Bone marrow (tissue), 2 donors: ENCODE results near the gene PARVB.
"Not testable (repeated sequence)": the region's sequence is repeated elsewhere in the genome, so short reads cannot be mapped to it uniquely, and the experiment has no call there.

Experiments
- DNase-seq, 2 donors: peaks; one replicate each; lab custom pipeline; 2025; lab: John Stamatoyannopoulos, UW

Gene PARVB

DNA sequence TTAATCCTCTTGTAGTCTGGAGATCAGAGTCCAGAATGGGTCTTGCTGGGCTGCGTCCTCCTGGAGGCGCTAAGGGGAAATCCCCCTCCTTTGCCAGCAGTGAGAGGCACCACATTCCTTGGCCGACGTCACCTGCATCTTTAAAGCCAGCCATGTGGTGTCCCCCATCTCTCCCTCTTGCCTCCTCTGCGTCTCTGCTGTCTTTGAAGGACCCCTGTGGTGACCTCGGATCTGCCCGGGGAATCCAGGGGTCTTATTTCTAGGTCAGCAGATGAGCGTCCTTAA, 27.2 kb upstream of the PARVB start:
- no peak for DNase-seq

GRCh38 chr22:43998679-43999264, 25.3 kb upstream of the PARVB start:
- no peak for DNase-seq

- no peak for DNase-seq
Measured at GRCh38 chr22:43999378-43999777, 24.7 kb upstream of the PARVB start.

- no peak for DNase-seq
Measured at GRCh38 chr22:44000123-44000522, 24.0 kb upstream of the PARVB start.

DNA sequence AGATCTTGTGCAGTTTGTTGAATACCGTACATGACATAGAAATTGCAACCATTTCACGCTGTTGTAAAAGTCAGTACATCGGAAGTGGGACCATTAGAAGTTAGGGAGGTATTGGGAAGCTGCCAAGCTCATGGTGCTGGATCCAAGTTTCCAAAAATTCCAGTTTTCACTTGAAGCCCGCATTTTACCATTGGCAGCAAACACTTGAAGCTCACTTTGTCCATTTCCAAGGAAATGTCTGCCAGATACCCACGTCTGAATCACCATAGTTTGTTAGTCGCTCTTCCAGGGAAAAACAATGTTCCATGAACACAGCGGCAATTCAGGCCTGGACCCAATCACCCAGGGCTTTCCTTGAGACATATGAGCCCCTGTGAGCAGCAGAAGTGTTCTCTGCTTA, 22.6 kb upstream of the PARVB start:
- DNase-seq: no peak

DNA sequence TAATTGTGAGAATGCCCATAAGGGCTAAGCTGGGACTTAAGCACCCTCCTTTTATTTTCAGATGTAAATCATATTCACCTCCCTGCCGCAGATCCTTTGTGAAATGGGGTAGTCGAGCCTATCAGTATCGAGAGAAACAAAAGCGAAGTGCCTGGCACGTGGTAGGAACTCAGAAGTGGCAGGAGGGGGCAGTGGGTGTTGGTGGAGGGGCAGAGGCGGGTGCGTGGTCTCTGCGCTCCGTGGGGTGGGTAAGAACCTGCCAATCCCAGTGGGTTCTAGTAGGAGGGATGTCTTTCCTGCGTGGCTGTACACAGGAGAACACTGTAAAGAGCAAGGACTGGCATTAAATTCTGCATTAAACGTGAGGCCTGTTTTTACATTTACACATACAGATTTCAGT, 21.8 kb upstream of the PARVB start:
- no peak for DNase-seq

- no peak for DNase-seq
Measured at GRCh38 chr22:44002997-44003396, 21.1 kb upstream of the PARVB start.

DNA sequence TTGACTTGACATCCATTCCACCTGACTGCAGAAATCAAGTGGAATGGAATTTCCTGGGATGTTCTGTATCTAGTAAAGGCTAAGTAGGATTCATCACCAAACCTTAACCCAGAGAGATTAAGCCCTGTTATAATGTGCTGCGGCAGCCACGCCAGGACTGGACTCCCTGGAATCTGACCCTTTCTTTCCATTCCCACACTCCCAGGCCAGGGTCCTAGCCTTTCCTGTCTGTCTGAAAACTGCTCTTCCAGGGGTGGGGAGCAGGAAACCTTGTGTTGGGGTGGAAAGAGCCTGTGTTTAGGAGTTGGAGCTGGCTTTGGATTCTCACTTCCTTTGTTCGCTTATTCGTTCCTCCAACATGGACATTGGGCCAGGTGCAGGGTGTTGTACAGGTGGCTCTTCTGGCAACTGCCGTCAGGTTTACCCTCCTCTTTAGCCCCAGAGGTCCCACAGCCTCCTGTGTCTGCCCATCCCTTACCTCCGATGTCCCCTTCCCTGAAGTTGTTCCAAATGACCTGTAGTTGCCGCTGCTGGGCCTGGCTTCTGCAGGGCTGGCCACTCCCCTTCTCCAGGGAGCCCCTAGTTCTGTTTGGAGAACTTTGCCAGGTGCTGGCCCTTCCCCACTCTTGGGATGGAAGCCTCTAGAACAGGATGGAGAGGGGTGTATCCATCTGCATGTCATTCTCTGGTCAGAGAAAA, 20.5 kb upstream of the PARVB start:
- no peak for DNase-seq

DNA sequence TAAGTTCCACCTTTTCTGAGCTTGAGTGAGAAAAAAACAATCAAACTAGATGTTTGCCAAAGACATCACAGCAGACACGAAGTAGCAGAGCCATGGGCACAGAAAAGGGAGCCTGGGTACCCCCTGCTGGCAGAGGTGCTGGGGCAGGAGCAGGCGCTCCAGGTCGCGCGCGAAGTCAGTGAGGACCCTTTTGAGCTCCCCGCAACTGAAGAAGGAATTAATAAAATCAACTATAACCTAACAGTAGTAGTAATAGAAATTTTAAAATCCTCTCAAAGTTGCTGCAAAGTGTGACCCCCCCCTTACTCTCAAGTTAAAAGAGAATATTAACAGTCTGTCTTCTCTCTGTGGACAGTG, 20.0 kb upstream of the PARVB start:
- DNase-seq: no peak

GRCh38 chr22:44005524-44005923, 18.6 kb upstream of the PARVB start:
- no peak for DNase-seq

GRCh38 chr22:44012162-44012561, 11.9 kb upstream of the PARVB start:
- DNase-seq: no peak

- no peak for DNase-seq
Measured at GRCh38 chr22:44012591-44012990, 11.5 kb upstream of the PARVB start.

GRCh38 chr22:44014241-44014640, 9.9 kb upstream of the PARVB start:
- DNase-seq: no peak

- DNase-seq: not testable (repeated sequence)
Measured at GRCh38 chr22:44016586-44016985, 7.5 kb upstream of the PARVB start.

DNA sequence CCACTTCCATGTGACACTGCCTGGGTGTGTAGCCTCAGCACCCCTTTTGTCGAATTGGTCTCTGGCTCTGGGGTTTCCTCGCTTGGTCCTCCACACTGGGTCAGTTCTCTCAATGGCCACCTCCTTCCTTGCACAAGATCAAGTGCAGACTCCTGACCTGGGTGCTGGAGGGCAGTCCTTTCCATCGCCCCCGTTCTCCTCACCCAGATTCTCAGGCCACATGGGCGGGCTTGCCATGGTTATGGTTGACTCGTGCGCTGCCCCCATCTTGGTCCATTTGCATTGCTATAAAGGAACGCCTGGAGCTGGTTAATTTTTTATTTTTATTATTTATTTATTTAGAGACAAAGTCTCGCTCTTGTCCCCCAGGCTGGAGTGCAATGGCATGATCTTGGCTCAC, 5.5 kb upstream of the PARVB start:
- no peak for DNase-seq

DNA sequence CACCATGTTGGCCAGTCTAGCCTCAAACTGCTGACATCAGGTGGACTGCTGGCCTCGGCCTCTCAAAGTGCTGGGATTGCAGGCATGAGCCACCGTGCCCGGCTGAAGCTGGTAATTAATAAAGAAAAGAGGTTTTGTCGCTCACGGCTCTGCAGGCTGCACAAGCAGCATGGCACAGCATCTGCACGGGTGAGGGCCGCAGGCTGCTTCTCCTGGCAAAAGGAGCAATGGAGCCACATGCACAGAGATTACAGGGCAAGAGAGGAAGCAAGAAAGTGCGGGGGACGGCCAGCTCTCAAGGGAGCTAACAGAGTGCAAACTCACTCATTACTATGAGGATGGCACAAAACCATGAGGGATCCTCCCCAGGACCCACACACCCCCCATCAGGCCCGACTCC, 4.7 kb upstream of the PARVB start:
- DNase-seq: no peak

- no peak for DNase-seq
Measured at GRCh38 chr22:44019846-44020245, 4.3 kb upstream of the PARVB start.

DNA sequence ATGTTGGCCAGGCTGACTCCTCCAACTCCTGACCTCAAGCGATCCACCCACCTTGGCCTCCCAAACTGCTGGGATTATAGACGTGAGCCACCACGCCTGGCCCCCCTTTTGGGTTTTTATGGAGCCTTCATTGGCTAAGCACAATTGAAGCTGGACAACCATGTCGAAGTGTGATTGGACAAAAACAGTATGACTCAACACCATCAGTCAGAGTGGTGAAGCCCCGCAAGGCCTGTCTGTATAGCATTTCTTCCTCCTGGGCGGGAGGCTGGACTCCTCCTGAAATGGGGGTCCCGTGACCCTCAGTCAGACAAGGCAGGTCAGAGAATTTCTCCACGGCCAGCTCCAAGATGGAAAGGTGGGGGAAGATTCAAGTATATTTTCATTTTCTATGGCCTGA, 3.1 kb upstream of the PARVB start:
- no peak for DNase-seq

GRCh38 chr22:44023404-44024287, 456 bp upstream of the PARVB start:
- peak in 1 of 2 donors; percentile 27 for DNase-seq

- peak in 1 of 2 donors; percentile 20 for DNase-seq
Measured at GRCh38 chr22:44025171-44026065, 1.3 kb downstream of the PARVB start.

DNA sequence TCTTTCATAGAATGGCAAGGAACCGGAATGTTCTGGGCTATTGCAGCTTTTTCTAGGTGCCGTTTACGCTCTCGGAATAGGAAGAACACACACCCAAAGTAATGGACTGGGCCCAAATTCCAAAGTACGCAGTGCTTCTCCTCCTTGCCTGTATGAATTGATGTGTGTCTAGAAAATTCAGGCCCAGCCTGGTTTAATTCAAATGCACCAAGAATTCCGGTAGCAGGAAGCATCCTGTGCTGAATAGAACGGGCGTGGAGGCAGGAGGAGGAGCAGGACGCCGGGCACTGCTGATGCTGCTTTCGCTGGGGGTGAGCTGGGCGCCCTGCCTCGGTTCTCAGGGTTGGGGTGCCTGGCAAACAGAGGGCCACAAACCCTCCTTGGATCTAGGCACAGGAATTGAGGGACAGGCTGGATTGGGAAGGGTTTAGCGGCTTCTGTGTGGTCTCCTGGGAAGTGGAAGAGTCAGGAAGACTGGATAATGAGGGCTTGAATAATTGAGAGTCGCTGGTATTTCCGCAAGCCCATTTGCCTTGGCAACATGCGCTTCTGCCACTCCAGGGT, 2.0 kb downstream of the PARVB start:
- no peak for DNase-seq
